WTC11 (cell line): ENCODE data around the gene GRM7. TPM values are rescaled to one million over a fixed set of nuclear protein-coding genes. Genes with fewer than 3 reads are reported as not detected.

Experiments used
- ATAC-seq: fragments of 200-7000 bp; cut with Tn5 transposase; 2 replicates; pipeline ENCODE4 v1.10.0; 2021; ENCODE audit warnings: mild to moderate bottlenecking, moderate library complexity
- CTCF ChIA-PET: fragments of 300-600 bp; sonication (Branson Sonifier 250); formaldehyde crosslinking; loops from one replicate; lab custom pipeline; 2021; ENCODE audit warnings: antibody characterized with exemption; lab: Charles Lee
- POLR2A ChIA-PET: fragments of 350-600 bp; sonication (Branson Sonifier 250); formaldehyde crosslinking; loops from one replicate; lab custom pipeline; 2021; ENCODE audit warnings: antibody characterized with exemption; lab: Charles Lee
- DNase-seq: peaks from one replicate; pipeline ENCODE4 v3.0.0; 2021; ENCODE audit warnings: low spot score
- H3K27ac Mint-ChIP-seq: 2 replicates; pipeline ENCODE4 v1.8.0; 2021; ENCODE audit warnings: mixed read lengths
- H3K27me3 Mint-ChIP-seq: 2 replicates; pipeline ENCODE4 v1.8.0; 2021; ENCODE audit warnings: low read depth, mild to moderate bottlenecking, moderate library complexity, mixed read lengths
- H3K36me3 Mint-ChIP-seq: 2 replicates; pipeline ENCODE4 v1.8.0; 2021; ENCODE audit warnings: mixed read lengths
- H3K4me1 Mint-ChIP-seq: 2 replicates; pipeline ENCODE4 v1.8.0; 2022; ENCODE audit warnings: mixed read lengths
- H3K4me3 Mint-ChIP-seq: 2 replicates; pipeline ENCODE4 v1.8.0; 2021; ENCODE audit warnings: mild to moderate bottlenecking, moderate library complexity, mixed read lengths
- H3K9me3 Mint-ChIP-seq: 2 replicates; pipeline ENCODE4 v1.8.0; 2021; ENCODE audit warnings: mixed read lengths
- CBFB ChIP-seq: sonication (generic); formaldehyde crosslinking; IDR thresholded peaks from 2 replicates; pipeline ENCODE4 v1.8.1; 2022; ENCODE audit warnings: mild to moderate bottlenecking, low read depth, missing genetic modification reagents
- EMX1 ChIP-seq: fragments of 250-450 bp; sonication (Bioruptor Pico); IDR thresholded peaks from 2 replicates; pipeline ENCODE4 v1.8.0; 2021; ENCODE audit warnings: mild to moderate bottlenecking
- ETV6 ChIP-seq: sonication (generic); formaldehyde crosslinking; IDR thresholded peaks from 2 replicates; pipeline ENCODE4 v1.8.1; 2022; ENCODE audit warnings: mild to moderate bottlenecking, missing genetic modification reagents
- FOXK1 ChIP-seq: sonication (generic); formaldehyde crosslinking; IDR thresholded peaks from 2 replicates; pipeline ENCODE4 v1.8.0; 2022; ENCODE audit warnings: mild to moderate bottlenecking, moderate library complexity, missing genetic modification reagents
- FOXP1 ChIP-seq: sonication (generic); formaldehyde crosslinking; IDR thresholded peaks from 2 replicates; pipeline ENCODE4 v1.8.0; 2022; ENCODE audit warnings: missing genetic modification reagents, mild to moderate bottlenecking, moderate library complexity, borderline replicate concordance
- JUN ChIP-seq: sonication (generic); formaldehyde crosslinking; IDR thresholded peaks from 2 replicates; pipeline ENCODE4 v1.8.0; 2023; ENCODE audit warnings: mild to moderate bottlenecking, missing genetic modification reagents
- MXD4 ChIP-seq: fragments of 250-450 bp; sonication (Bioruptor Pico); IDR thresholded peaks from 2 replicates; pipeline ENCODE4 v1.8.0; 2021; ENCODE audit warnings: mild to moderate bottlenecking, moderate library complexity, borderline replicate concordance
- MYBL2 ChIP-seq: sonication (generic); formaldehyde crosslinking; IDR thresholded peaks from 2 replicates; pipeline ENCODE4 v1.8.1; 2023; ENCODE audit warnings: mild to moderate bottlenecking, moderate library complexity, missing genetic modification reagents
- NFATC4 ChIP-seq: fragments of 250-450 bp; sonication (Bioruptor Pico); IDR thresholded peaks from 2 replicates; pipeline ENCODE4 v1.9.0; 2021; ENCODE audit warnings: mild to moderate bottlenecking
- NFE2L1 ChIP-seq: sonication (generic); formaldehyde crosslinking; IDR thresholded peaks from 2 replicates; pipeline ENCODE4 v1.8.1; 2023; ENCODE audit warnings: missing genetic modification reagents
- NR1H2 ChIP-seq: sonication (generic); formaldehyde crosslinking; IDR thresholded peaks from 2 replicates; pipeline ENCODE4 v1.9.0; 2021; ENCODE audit warnings: mild to moderate bottlenecking, moderate library complexity, missing genetic modification reagents
- PRRX2 ChIP-seq: fragments of 250-450 bp; sonication (Bioruptor Pico); IDR thresholded peaks from 2 replicates; pipeline ENCODE4 v1.8.0; 2021; ENCODE audit warnings: mild to moderate bottlenecking
- RORB ChIP-seq: fragments of 250-450 bp; sonication (Bioruptor Pico); IDR thresholded peaks from 2 replicates; pipeline ENCODE4 v1.9.0; 2021; ENCODE audit warnings: mild to moderate bottlenecking
- ZBTB21 ChIP-seq: sonication (generic); formaldehyde crosslinking; IDR thresholded peaks from 2 replicates; pipeline ENCODE4 v1.8.1; 2023; ENCODE audit warnings: mild to moderate bottlenecking, missing genetic modification reagents, borderline replicate concordance
- ZNF219 ChIP-seq: sonication (generic); formaldehyde crosslinking; IDR thresholded peaks from 2 replicates; pipeline ENCODE4 v1.8.0; 2023; ENCODE audit warnings: missing genetic modification reagents, mild to moderate bottlenecking, borderline replicate concordance
- ZNF317 ChIP-seq: sonication (generic); formaldehyde crosslinking; IDR thresholded peaks from 2 replicates; pipeline ENCODE4 v1.8.1; 2023; ENCODE audit warnings: low read depth, mild to moderate bottlenecking, moderate library complexity, missing genetic modification reagents, borderline replicate concordance
- total RNA-seq: library from RNA; stranded (reverse); gene quantifications from 3 replicates; pipeline ENCODE4 v1.2.3, GENCODE V29; 2021
- TF ChIP-seq, protein P1 (sequence below): sonication (generic); formaldehyde crosslinking; IDR thresholded peaks from 2 replicates; pipeline ENCODE4 v1.8.1; 2022; ENCODE audit warnings: missing genetic modification reagents, borderline replicate concordance
- TF ChIP-seq, protein P2 (sequence below): sonication (generic); formaldehyde crosslinking; IDR thresholded peaks from 2 replicates; pipeline ENCODE4 v1.8.0; 2022; ENCODE audit warnings: mild to moderate bottlenecking, missing genetic modification reagents
- TF ChIP-seq, protein P3 (sequence below): fragments of 200-600 bp; IDR thresholded peaks from 2 replicates; pipeline ENCODE4 v1.8.0; 2022; ENCODE audit warnings: antibody characterized with exemption
- TF ChIP-seq, protein P4 (sequence below): fragments of 250-450 bp; sonication (Bioruptor Pico); IDR thresholded peaks from 2 replicates; pipeline ENCODE4 v1.9.0; 2021; ENCODE audit warnings: mild to moderate bottlenecking
- TF ChIP-seq, protein P5 (sequence below): sonication (generic); formaldehyde crosslinking; IDR thresholded peaks from 2 replicates; pipeline ENCODE4 v1.8.0; 2023; ENCODE audit warnings: missing genetic modification reagents, mild to moderate bottlenecking, borderline replicate concordance
- TF ChIP-seq, protein P6 (sequence below): fragments of 250-450 bp; sonication (Bioruptor Pico); IDR thresholded peaks from 2 replicates; pipeline ENCODE4 v1.9.0; 2021; ENCODE audit warnings: moderate library complexity, mild to moderate bottlenecking, inconsistent platforms, borderline replicate concordance

GRM7 gene
- total RNA-seq, 1 experiment from 2014 or later, result 0.42 TPM

DNA sequence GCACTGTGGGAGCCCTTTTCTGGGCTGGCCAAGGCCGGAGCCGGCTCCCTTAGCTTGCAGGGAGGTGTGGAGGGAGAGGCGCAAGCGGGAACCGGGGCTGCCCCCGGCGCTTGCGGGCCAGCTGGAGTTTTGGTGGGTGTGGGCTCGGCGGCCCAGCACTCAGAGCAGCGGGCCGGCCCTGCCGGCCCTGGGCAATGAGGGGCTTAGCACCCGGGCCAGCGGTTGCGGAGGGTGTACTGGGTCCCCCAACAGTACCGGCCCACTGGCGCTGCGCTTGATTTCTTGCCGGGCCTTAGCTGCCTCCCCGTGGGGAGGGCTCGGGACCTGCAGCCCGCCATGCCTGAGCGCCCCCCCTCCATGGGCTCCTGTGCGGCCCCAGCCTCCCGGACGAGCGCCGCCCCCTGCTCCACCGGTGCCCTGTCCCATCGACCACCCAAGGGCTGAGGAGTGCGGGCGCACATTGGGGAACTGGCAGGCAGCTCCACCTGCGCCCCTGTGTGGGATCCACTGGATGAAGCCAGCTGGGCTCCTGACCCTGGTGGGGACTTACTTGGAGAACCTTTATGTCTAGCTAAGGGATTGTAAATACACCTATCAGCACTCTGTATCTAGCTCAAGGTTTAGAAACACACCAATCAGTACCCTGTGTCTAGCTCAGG lies 707.7 kb downstream of the GRM7 start:
- no peak for TF ChIP-seq RORB
- TF ChIP-seq MXD4 (CRISPR knock-in tag), result no peak
- TF ChIP-seq, protein P1, sequence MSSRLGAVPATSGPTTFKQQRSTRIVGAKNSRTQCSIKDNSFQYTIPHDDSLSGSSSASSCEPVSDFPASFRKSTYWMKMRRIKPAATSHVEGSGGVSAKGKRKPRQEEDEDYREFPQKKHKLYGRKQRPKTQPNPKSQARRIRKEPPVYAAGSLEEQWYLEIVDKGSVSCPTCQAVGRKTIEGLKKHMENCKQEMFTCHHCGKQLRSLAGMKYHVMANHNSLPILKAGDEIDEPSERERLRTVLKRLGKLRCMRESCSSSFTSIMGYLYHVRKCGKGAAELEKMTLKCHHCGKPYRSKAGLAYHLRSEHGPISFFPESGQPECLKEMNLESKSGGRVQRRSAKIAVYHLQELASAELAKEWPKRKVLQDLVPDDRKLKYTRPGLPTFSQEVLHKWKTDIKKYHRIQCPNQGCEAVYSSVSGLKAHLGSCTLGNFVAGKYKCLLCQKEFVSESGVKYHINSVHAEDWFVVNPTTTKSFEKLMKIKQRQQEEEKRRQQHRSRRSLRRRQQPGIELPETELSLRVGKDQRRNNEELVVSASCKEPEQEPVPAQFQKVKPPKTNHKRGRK (CRISPR knock-in tag), result no peak
- TF ChIP-seq, protein P2, sequence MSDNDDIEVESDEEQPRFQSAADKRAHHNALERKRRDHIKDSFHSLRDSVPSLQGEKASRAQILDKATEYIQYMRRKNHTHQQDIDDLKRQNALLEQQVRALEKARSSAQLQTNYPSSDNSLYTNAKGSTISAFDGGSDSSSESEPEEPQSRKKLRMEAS (CRISPR knock-in tag), result no peak
- TF ChIP-seq ETV6 (CRISPR knock-in tag), result no peak
- no peak for TF ChIP-seq ZBTB21
- no peak for TF ChIP-seq ZNF219 (CRISPR knock-in tag)
- TF ChIP-seq FOXK1 (CRISPR knock-in tag), result no peak
- TF ChIP-seq PRRX2 (CRISPR knock-in tag), result no peak
- TF ChIP-seq, protein P3, sequence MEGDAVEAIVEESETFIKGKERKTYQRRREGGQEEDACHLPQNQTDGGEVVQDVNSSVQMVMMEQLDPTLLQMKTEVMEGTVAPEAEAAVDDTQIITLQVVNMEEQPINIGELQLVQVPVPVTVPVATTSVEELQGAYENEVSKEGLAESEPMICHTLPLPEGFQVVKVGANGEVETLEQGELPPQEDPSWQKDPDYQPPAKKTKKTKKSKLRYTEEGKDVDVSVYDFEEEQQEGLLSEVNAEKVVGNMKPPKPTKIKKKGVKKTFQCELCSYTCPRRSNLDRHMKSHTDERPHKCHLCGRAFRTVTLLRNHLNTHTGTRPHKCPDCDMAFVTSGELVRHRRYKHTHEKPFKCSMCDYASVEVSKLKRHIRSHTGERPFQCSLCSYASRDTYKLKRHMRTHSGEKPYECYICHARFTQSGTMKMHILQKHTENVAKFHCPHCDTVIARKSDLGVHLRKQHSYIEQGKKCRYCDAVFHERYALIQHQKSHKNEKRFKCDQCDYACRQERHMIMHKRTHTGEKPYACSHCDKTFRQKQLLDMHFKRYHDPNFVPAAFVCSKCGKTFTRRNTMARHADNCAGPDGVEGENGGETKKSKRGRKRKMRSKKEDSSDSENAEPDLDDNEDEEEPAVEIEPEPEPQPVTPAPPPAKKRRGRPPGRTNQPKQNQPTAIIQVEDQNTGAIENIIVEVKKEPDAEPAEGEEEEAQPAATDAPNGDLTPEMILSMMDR, result no peak
- TF ChIP-seq NFATC4 (CRISPR knock-in tag), result no peak
- no peak for TF ChIP-seq MYBL2 (CRISPR knock-in tag)
- TF ChIP-seq CBFB (CRISPR knock-in tag), result no peak
- Mint-ChIP-seq H3K36me3 (peaks cover 17% of the 10 kb centered on the region), H3K9me3 (peaks cover 21% of the 10 kb centered on the region), H3K27ac (no peak overlapping the region), H3K4me3 (no peak overlapping the region), H3K27me3 (no peaks in the 10 kb centered on the region; the same call in 1 of the 2 replicates), H3K4me1 (peaks cover 2% of the 10 kb centered on the region; the same call in 1 of the 2 replicates)
- POLR2A ChIA-PET, result interaction anchor here (0.9 kb wide), 1 partner anchor 415 kb away, joined by 3 read pairs; no protein-coding TSS in a partner anchor
- CTCF ChIA-PET, result no interaction called here
- DNase-seq (no peak), ATAC-seq (no peak)

DNA sequence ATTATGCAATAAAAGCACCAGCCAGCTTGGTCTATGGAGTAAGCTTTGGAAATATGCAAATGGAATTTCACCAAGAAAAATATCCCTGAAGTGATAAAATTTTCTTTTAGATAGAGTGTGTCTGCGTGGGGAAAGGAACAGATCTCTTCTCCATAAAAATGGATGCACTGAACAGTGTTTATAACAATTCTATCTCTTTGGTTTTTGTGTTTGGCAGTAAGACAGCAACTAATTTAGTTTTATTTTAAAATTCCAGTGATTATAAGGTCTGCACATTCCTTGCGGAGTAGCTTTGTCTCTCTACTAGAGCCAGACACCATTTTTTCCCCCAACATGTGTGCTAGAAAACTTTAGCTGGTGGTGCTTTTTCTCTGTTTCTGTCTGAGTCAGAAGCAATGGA lies 712.4 kb downstream of the GRM7 start:
- no peak for ATAC-seq
- ChIA-PET POLR2A (no interaction called here), CTCF (no interaction called here)
- H3K36me3 Mint-ChIP-seq, result peaks cover 17% of the 10 kb centered on the region
- no peak overlapping the region for H3K27ac Mint-ChIP-seq
- no peak for DNase-seq
- H3K27me3 Mint-ChIP-seq, result no peaks in the 10 kb centered on the region; the same call in 1 of the 2 replicates
- peaks cover 21% of the 10 kb centered on the region for H3K9me3 Mint-ChIP-seq
- H3K4me1 Mint-ChIP-seq, result no peaks in the 10 kb centered on the region
- no peak overlapping the region for H3K4me3 Mint-ChIP-seq
- TF ChIP-seq ZNF317 (CRISPR knock-in tag) (no peak), JUN (CRISPR knock-in tag) (no peak), EMX1 (CRISPR knock-in tag) (no peak), FOXP1 (no peak), NFE2L1 (CRISPR knock-in tag) (no peak), NR1H2 (CRISPR knock-in tag) (no peak), ZBTB21 (no peak)
- TF ChIP-seq, protein P4, sequence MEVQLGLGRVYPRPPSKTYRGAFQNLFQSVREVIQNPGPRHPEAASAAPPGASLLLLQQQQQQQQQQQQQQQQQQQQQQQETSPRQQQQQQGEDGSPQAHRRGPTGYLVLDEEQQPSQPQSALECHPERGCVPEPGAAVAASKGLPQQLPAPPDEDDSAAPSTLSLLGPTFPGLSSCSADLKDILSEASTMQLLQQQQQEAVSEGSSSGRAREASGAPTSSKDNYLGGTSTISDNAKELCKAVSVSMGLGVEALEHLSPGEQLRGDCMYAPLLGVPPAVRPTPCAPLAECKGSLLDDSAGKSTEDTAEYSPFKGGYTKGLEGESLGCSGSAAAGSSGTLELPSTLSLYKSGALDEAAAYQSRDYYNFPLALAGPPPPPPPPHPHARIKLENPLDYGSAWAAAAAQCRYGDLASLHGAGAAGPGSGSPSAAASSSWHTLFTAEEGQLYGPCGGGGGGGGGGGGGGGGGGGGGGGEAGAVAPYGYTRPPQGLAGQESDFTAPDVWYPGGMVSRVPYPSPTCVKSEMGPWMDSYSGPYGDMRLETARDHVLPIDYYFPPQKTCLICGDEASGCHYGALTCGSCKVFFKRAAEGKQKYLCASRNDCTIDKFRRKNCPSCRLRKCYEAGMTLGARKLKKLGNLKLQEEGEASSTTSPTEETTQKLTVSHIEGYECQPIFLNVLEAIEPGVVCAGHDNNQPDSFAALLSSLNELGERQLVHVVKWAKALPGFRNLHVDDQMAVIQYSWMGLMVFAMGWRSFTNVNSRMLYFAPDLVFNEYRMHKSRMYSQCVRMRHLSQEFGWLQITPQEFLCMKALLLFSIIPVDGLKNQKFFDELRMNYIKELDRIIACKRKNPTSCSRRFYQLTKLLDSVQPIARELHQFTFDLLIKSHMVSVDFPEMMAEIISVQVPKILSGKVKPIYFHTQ (CRISPR knock-in tag), result no peak
- TF ChIP-seq, protein P5, sequence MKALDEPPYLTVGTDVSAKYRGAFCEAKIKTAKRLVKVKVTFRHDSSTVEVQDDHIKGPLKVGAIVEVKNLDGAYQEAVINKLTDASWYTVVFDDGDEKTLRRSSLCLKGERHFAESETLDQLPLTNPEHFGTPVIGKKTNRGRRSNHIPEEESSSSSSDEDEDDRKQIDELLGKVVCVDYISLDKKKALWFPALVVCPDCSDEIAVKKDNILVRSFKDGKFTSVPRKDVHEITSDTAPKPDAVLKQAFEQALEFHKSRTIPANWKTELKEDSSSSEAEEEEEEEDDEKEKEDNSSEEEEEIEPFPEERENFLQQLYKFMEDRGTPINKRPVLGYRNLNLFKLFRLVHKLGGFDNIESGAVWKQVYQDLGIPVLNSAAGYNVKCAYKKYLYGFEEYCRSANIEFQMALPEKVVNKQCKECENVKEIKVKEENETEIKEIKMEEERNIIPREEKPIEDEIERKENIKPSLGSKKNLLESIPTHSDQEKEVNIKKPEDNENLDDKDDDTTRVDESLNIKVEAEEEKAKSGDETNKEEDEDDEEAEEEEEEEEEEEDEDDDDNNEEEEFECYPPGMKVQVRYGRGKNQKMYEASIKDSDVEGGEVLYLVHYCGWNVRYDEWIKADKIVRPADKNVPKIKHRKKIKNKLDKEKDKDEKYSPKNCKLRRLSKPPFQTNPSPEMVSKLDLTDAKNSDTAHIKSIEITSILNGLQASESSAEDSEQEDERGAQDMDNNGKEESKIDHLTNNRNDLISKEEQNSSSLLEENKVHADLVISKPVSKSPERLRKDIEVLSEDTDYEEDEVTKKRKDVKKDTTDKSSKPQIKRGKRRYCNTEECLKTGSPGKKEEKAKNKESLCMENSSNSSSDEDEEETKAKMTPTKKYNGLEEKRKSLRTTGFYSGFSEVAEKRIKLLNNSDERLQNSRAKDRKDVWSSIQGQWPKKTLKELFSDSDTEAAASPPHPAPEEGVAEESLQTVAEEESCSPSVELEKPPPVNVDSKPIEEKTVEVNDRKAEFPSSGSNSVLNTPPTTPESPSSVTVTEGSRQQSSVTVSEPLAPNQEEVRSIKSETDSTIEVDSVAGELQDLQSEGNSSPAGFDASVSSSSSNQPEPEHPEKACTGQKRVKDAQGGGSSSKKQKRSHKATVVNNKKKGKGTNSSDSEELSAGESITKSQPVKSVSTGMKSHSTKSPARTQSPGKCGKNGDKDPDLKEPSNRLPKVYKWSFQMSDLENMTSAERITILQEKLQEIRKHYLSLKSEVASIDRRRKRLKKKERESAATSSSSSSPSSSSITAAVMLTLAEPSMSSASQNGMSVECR (CRISPR knock-in tag), result no peak
- TF ChIP-seq, protein P6, sequence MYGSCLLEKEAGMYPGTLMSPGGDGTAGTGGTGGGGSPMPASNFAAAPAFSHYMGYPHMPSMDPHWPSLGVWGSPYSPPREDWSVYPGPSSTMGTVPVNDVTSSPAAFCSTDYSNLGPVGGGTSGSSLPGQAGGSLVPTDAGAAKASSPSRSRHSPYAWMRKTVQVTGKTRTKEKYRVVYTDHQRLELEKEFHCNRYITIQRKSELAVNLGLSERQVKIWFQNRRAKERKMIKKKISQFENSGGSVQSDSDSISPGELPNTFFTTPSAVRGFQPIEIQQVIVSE (CRISPR knock-in tag), result no peak
